ENCODE data around the gene KCTD6.

KCTD6 gene

DNA sequence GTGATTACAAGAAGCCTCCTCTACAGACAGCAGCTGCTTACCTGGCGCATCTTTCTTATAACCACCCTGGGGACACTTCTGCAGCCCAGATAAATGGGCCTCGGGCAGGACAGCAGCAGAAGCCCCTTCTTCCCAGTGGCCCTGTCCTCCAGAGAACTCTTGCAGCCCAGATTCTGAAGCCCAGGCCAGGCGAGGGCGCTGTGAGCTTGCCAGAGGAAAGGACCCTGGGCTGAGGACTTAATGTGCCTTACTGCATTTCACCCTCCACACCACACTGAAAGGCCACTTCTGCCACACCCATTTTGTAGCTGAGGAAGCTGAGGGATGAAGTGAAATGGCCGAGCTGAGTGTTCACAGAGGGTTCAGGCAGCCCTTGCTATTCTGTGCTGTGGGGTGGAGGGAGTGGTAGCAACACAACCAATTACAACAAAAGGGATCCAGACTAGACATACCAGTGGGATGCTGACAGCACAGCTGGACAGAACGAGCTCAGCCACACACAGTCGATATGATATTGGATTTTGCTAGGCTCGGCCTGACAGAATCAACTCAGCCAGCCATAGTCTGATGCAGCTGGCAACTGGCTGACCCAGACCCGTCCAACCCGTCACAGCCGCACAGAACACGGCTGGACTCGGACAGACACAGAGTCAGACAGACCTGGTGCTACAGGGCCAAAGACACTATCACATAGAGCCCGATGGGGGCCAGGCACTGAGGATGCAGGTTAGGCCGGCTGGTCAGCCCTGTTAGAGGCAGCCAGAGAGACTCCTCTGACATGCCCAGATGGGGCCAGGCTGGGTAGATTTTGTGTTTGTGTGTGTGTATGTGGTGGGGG is 37.8 kb downstream of the KCTD6 start:
- no peaks in the 10 kb centered on the region for H3K36me3 ChIP-seq (ENCODE audit: control insufficient read depth, low read depth, low read length)
- H3K9me3 ChIP-seq (ENCODE audit: control insufficient read depth, low read depth, low read length) = no peaks in the 10 kb centered on the region
- H3K4me3 ChIP-seq (ENCODE audit: low read length) = no peak overlapping the region
- no peak overlapping the region for H3K27ac ChIP-seq (ENCODE audit: low read length)
- H3K9ac ChIP-seq (ENCODE audit: low read length) = no peak overlapping the region
- H3K4me1 ChIP-seq (ENCODE audit: control insufficient read depth, low read depth, low read length) = peaks cover 5% of the 10 kb centered on the region
- no peaks in the 10 kb centered on the region for H3K27me3 ChIP-seq (ENCODE audit: control insufficient read depth, insufficient read depth, low read length)

DNA sequence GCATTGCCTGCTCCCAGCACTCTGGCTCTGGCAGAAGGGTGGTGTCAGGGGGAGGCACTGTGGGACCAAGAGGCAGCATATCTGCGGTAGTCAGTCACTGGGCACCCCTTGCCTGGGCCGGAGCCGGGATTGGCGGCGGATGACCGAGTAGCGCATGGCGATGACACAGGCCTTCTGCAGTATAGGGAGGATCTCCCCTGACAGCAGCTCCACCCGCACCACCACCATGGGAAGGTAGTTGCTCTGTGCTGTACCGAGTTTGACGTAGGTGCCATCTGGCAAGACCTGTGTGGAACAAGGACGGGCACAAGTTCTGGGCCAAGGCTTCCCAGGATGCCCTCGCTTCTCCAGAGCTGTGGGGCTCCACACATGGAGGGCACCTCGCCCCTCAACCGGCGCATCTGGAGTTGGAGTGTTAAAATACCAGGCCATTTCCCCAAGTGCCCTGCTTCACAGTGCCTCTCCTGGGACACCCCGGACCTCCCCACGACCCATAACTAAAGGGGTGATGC is 38.5 kb downstream of the KCTD6 start:
- no peaks in the 10 kb centered on the region for H3K9me3 ChIP-seq (ENCODE audit: control insufficient read depth, low read depth, low read length)
- no peak overlapping the region for H3K9ac ChIP-seq (ENCODE audit: low read length)
- H3K4me1 ChIP-seq (ENCODE audit: control insufficient read depth, low read depth, low read length) = peaks cover 5% of the 10 kb centered on the region
- no peak overlapping the region for H3K4me3 ChIP-seq (ENCODE audit: low read length)
- H3K27ac ChIP-seq (ENCODE audit: low read length) = no peak overlapping the region
- H3K36me3 ChIP-seq (ENCODE audit: control insufficient read depth, low read depth, low read length) = no peaks in the 10 kb centered on the region
- no peaks in the 10 kb centered on the region for H3K27me3 ChIP-seq (ENCODE audit: control insufficient read depth, insufficient read depth, low read length)

DNA sequence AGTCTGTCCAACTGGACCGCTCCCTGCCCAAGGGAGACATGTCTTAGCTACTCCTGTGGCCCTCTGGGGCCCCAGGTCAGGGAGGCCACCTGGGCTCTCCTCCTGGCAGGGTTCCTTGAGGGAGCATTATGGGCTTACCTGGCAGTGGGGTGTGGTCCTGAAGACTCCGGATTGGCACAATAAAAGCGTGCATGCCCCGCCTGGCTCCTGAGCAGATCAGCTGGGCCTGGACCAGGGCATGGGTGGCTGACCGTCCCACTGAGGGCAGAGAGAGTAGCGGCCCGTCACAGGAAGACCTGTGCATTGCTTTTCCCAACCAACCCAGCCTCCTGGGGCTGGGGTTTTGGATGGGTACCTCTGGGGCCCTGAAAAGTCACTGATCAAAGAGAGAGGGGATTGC is 39.7 kb downstream of the KCTD6 start:
- Histone ChIP-seq H3K4me3 (ENCODE audit: low read length) (no peak overlapping the region), H3K36me3 (ENCODE audit: control insufficient read depth, low read depth, low read length) (no peaks in the 10 kb centered on the region), H3K27me3 (ENCODE audit: control insufficient read depth, insufficient read depth, low read length) (no peaks in the 10 kb centered on the region), H3K27ac (ENCODE audit: low read length) (no peak overlapping the region), H3K9ac (ENCODE audit: low read length) (no peak overlapping the region), H3K4me1 (ENCODE audit: control insufficient read depth, low read depth, low read length) (peaks cover 5% of the 10 kb centered on the region), H3K9me3 (ENCODE audit: control insufficient read depth, low read depth, low read length) (no peaks in the 10 kb centered on the region)

DNA sequence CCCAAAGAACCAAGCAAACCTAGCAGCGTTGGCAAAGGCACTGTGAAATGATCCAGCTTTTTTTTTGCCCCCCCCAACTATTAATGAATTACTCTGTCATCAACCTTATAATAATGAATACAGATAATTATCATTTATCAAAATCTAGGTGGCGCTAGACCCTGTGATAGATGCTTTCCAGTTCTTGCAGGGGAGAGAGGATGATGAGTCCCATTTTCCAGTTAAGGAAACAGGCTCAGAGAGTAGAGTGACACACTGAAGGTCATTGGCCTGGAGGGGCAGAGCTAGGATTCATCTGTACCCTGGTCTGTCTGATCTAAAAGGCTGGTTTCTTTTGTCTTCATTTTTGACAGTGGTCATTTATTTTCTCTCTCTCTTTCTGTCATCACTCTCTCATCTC is 40.1 kb downstream of the KCTD6 start:
- no peak overlapping the region for H3K27ac ChIP-seq (ENCODE audit: low read length)
- H3K27me3 ChIP-seq (ENCODE audit: control insufficient read depth, insufficient read depth, low read length) = no peaks in the 10 kb centered on the region
- H3K9ac ChIP-seq (ENCODE audit: low read length) = no peak overlapping the region
- H3K9me3 ChIP-seq (ENCODE audit: control insufficient read depth, low read depth, low read length) = no peaks in the 10 kb centered on the region
- H3K4me3 ChIP-seq (ENCODE audit: low read length) = no peak overlapping the region
- H3K36me3 ChIP-seq (ENCODE audit: control insufficient read depth, low read depth, low read length) = no peaks in the 10 kb centered on the region
- peaks cover 5% of the 10 kb centered on the region for H3K4me1 ChIP-seq (ENCODE audit: control insufficient read depth, low read depth, low read length)

DNA sequence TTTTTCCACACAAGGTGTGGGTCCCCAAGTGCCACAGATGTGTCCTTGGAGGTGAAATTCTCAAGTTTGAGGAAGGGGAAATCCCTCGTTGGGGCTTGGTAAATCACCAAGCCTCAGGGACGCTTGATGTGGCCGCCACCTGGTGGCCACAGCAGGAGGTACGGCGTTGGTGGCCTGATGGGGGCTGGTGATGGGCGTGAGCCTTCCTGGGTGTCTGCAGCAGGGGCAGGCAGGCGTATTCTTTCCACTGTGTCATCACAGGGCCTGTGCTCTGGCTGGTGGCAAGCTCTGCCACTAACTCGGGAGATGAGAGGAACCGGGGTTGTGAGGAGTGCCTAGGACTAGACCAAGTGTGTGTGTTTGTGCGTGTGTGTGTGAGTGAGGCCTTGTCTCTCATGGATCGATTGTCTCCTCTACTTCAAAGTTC is 40.9 kb downstream of the KCTD6 start:
- Histone ChIP-seq H3K27me3 (ENCODE audit: control insufficient read depth, insufficient read depth, low read length) (no peaks in the 10 kb centered on the region), H3K36me3 (ENCODE audit: control insufficient read depth, low read depth, low read length) (no peaks in the 10 kb centered on the region), H3K4me3 (ENCODE audit: low read length) (no peak overlapping the region), H3K4me1 (ENCODE audit: control insufficient read depth, low read depth, low read length) (peaks cover 5% of the 10 kb centered on the region), H3K27ac (ENCODE audit: low read length) (no peak overlapping the region), H3K9ac (ENCODE audit: low read length) (no peak overlapping the region), H3K9me3 (ENCODE audit: control insufficient read depth, low read depth, low read length) (no peaks in the 10 kb centered on the region)

DNA sequence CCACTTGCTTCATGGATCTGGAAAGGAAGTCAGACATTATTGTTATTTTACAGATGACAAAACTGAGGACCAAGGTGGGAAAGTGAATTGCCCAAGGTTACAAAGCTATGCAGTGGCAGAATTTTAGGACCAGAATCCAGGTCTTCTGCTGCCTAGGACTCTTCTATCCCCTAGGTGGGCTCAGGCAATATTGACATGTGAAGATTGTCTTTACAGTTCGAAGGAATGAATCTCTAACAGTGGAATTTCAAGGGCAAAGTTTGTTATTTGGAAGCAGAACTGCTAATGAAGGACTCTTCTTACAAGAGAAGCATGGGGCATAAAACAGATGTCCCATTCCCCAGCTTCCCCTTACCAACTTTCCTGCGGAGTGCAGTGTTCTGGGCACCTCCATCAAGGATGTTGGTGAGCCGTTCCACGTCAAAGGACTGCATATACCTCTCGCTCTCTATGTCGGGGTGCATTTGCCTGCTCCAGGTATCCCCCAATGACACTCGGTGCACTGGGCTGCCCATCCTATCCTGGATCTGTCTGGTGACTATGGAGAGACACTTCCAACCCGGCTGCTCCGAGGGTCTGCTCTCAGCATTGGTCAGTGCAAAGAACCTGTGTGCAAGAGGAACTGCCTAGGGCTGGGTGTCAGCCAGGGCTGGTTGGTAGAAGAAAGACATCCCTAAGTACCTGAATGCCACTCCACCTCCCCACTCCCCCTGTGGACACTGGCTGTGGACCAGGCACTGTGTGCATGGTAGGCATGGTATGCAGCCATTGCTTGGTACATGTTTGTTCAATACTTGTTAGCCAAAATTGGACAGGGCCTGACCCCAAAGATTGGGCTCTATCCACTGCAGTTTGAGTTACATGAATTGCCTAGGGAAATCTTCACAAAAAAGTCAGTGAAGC is 42.9 kb downstream of the KCTD6 start:
- Histone ChIP-seq H3K4me1 (ENCODE audit: control insufficient read depth, low read depth, low read length) (peaks cover 5% of the 10 kb centered on the region), H3K4me3 (ENCODE audit: low read length) (no peak overlapping the region), H3K36me3 (ENCODE audit: control insufficient read depth, low read depth, low read length) (no peaks in the 10 kb centered on the region), H3K27ac (ENCODE audit: low read length) (no peak overlapping the region), H3K9ac (ENCODE audit: low read length) (no peak overlapping the region), H3K9me3 (ENCODE audit: control insufficient read depth, low read depth, low read length) (no peaks in the 10 kb centered on the region), H3K27me3 (ENCODE audit: control insufficient read depth, insufficient read depth, low read length) (no peaks in the 10 kb centered on the region)

DNA sequence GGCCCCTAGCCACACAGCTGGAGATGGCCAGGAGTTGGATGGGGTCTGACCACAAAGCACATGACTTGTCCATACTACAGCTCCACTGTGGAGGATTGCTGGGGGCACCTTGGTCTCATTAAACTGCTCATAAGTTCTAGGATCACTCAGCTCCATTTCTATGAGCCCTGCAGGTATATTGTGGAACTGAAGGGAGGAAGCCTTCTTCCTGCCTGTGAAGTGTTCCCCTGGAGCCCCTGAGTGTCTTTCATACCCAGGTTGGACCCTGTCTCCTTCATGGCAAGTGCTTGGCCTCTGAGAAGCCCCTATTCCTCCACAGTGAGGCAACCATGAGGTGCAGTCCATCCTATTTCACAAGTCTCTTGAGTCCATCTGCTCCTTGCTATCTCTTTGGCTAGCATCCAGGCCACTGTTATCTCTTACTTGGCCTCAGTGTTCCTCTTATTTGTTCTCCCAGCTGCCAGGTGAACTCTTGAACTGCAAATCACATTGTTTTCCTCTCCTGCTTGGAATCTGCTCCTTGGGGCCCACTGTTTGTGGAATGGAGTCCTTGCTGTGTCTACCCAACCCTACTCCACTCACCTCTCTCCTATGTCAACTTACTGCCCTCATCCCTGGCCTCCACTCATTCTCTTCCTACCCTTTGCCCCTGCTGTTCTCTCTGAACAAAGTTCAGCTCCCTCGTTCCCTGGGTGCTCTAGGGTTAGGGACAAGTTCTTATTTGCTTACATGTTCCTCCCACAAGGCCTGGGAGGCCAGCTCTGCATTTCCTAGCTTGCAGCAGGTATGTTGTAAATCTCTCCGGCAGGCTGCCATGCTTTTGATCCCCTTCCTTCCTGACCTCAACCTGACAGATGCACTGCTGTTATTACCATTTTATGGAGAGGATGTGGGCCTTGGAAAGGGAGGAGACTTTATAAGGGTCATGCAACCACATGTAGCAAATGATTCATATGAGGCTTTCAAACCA is 43.9 kb downstream of the KCTD6 start:
- Histone ChIP-seq H3K4me3 (ENCODE audit: low read length) (no peak overlapping the region), H3K27ac (ENCODE audit: low read length) (no peak overlapping the region), H3K27me3 (ENCODE audit: control insufficient read depth, insufficient read depth, low read length) (no peaks in the 10 kb centered on the region), H3K4me1 (ENCODE audit: control insufficient read depth, low read depth, low read length) (peaks cover 5% of the 10 kb centered on the region), H3K9me3 (ENCODE audit: control insufficient read depth, low read depth, low read length) (no peaks in the 10 kb centered on the region), H3K36me3 (ENCODE audit: control insufficient read depth, low read depth, low read length) (no peaks in the 10 kb centered on the region), H3K9ac (ENCODE audit: low read length) (no peak overlapping the region)

DNA sequence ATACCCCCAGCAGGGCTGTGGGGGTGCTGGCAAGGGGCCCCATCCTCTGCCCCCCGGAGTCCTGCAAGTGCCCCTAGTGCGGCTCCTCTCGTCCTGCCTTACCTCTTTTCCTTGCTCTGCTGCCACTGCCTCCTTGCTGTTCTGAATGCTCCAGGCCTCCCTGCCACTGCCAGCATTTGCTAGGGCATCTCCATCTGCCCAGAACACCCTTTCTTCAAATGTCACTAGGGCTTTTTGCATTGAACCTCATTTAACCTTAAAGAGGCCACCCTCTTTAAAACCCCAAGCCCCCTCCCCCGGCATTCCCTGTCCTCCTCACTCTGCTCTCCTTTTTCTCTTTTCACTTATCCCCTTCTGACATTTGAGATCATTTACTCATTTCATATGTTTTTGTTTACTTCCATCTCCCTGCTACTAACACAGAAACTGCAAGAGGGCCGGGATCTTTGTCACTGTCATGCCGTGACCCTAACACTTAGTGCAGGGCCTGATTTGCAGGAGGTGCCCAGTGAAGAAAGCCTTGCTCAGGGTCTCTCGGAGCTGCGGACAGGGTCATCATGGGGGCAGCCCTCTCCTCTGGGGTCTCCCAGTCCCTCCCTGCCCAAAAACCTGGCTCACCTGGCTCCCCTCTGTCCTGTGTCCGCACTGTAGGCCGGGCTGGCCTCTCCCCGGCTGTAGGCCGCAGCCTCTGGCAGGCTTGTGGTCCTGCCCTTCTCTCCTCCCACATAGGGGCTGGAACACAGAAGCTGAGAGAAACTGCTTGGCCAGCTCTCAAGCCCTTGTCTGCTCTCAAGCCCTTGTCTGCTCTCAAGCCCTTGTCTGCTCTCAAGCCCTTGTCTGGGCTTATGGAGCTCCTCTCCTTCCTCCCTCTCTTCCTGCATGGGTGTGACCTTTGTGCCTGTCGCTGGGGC is 44.9 kb downstream of the KCTD6 start, which contains the start of gene ACOX2:
ACOX2 (minus strand) TSS at position 690 of the 911 bp plus-strand sequence. CDS start 2,084 bp downstream, outside the sequence.
- H3K27ac ChIP-seq (ENCODE audit: low read length) = no peak within 1 kb of the TSS
- no peaks in the 10 kb centered on the region for H3K27me3 ChIP-seq (ENCODE audit: control insufficient read depth, insufficient read depth, low read length)
- H3K4me3 ChIP-seq (ENCODE audit: low read length) = no peak within 1 kb of the TSS
- no peaks in the 10 kb centered on the region for H3K9me3 ChIP-seq (ENCODE audit: control insufficient read depth, low read depth, low read length)
- H3K9ac ChIP-seq (ENCODE audit: low read length) = no peak within 1 kb of the TSS
- H3K36me3 ChIP-seq (ENCODE audit: control insufficient read depth, low read depth, low read length) = no peaks in the 10 kb centered on the region
- peaks cover 5% of the 10 kb centered on the region for H3K4me1 ChIP-seq (ENCODE audit: control insufficient read depth, low read depth, low read length)

DNA sequence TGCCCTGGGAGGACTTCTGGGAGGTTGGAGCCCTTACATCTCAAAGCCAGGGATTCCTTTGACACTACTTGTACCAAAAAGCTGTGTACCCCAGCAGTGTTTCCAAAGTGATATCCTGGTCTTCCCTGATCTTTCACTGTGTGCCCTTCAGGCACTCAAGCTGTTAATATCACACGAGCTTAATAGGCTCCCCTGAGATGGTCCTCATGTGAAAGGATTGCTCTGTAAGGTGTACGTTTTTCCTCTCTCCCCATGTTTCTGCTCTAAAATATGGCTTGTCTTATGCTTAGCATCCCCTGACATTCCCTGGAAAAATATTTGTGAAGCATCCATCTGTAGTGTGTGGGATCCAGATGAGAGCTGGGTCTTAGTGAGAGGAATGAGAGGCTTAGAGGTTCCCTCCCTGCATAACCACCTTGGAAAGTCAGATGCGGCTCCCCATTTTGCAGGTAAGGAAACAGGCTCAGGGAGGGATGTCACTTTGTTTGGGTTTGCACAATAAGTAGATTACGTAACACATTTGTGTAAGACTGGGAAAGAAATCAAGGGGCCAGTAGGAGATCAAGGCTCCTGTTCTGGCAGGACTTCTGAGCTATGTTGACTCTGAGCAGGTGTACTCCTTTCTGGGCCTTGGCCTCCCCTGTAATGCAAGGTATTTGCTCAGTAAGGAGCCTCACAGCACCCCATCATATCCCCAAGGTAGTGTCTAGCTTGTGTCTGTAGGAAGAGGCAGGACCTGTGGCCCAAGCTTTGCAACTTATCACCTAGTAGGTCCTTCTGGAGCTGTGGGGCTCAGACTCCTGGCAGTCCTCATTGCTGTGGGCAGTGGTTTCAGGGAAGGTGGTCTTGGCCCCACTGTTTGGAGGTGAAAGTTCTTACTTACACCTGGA is 45.8 kb downstream of the KCTD6 start:
- Histone ChIP-seq H3K9ac (ENCODE audit: low read length) (no peak overlapping the region), H3K27ac (ENCODE audit: low read length) (no peak overlapping the region), H3K36me3 (ENCODE audit: control insufficient read depth, low read depth, low read length) (no peaks in the 10 kb centered on the region), H3K27me3 (ENCODE audit: control insufficient read depth, insufficient read depth, low read length) (no peaks in the 10 kb centered on the region), H3K4me3 (ENCODE audit: low read length) (no peak overlapping the region), H3K9me3 (ENCODE audit: control insufficient read depth, low read depth, low read length) (no peaks in the 10 kb centered on the region), H3K4me1 (ENCODE audit: control insufficient read depth, low read depth, low read length) (peaks cover 5% of the 10 kb centered on the region)

Measured in iPS-18a (cell line).